Effector memory CD4-positive, alpha-beta T cell (primary cell): ENCODE data around the gene FCER1A.

Experiments
- DNase-seq, 3 donors: peaks; one replicate each; pipeline ENCODE4 v3.0.0-alpha.2; 2020
- H3K27ac ChIP-seq: 2 replicates; pipeline ENCODE4 v1.7.0; 2013; ENCODE audit warnings: mild to moderate bottlenecking, low read length, moderate library complexity; ENCODE audit not compliant: insufficient read depth, poor library complexity, severe bottlenecking
- H3K27me3 ChIP-seq: replicated peaks from 2 replicates; pipeline ENCODE4 v1.7.0; 2013; ENCODE audit warnings: mild to moderate bottlenecking, low read length; ENCODE audit not compliant: insufficient read depth, control insufficient read depth, poor library complexity, severe bottlenecking
- H3K36me3 ChIP-seq: 2 replicates; pipeline ENCODE4 v1.7.0; 2013; ENCODE audit warnings: mild to moderate bottlenecking, low read length, moderate library complexity; ENCODE audit not compliant: control insufficient read depth, insufficient read depth
- H3K4me1 ChIP-seq: 2 replicates; pipeline ENCODE4 v1.7.0; 2013; ENCODE audit warnings: low read length, mild to moderate bottlenecking; ENCODE audit not compliant: control insufficient read depth, insufficient read depth, poor library complexity, severe bottlenecking
- H3K4me3 ChIP-seq: 2 replicates; pipeline ENCODE4 v1.7.0; 2013; ENCODE audit warnings: low read length, low read depth, mild to moderate bottlenecking; ENCODE audit not compliant: insufficient read depth, poor library complexity, severe bottlenecking
- H3K9me3 ChIP-seq: 2 replicates; pipeline ENCODE4 v1.7.0; 2013; ENCODE audit warnings: mild to moderate bottlenecking, low read length, moderate library complexity; ENCODE audit not compliant: control insufficient read depth
- total RNA-seq, 3 donors: gene quantifications; one replicate each; lab custom pipeline; 2026; lab: John Stamatoyannopoulos, UW

FCER1A gene
- total RNA-seq = 0 to 7.4 (median 0.17) reads per million in 3 donors

DNA sequence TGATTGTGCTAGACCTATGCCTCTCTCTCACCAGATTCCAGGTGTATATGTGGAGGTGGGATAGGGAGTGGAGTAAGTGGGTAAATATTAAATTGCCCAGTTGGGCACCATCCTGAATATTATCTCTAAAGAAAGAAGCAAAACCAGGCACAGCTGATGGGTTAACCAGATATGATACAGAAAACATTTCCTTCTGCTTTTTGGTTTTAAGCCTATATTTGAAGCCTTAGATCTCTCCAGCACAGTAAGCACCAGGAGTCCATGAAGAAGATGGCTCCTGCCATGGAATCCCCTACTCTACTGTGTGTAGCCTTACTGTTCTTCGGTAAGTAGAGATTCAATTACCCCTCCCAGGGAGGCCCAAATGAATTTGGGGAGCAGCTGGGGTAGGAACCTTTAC lies at the start of gene FCER1A:
FCER1A (plus strand) TSS at position 242 of the 400 bp plus-strand sequence; CDS start at position 271, 29 bp downstream.
- Histone ChIP-seq H3K9me3 (no peaks in the 10 kb centered on the region), H3K4me3 (no peak within 1 kb of the TSS), H3K4me1 (no peaks in the 10 kb centered on the region), H3K27me3 (no peaks in the 10 kb centered on the region), H3K27ac (no peak within 1 kb of the TSS), H3K36me3 (no peaks in the 10 kb centered on the region)
- no peak for DNase-seq

DNA sequence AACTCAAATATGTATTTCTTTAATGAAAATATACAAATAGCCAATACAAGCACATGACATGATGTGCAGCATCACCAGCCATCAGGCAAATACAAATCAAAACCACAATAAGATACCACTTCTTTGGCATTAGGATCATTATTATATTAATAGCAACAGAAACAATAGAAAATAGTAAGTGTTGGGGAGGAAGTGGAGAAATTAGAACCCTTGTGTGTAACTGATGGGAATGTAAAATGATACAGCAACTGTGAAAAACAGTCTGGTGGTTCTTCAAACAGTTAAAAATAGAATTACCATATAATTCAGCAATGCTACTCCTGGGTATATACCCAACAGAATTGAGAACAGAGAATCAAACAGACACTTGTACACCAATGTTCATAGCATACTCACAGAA lies 40.8 kb upstream of the FCER1A start:
- H3K4me3 ChIP-seq = no peak overlapping the region
- no peaks in the 10 kb centered on the region for H3K4me1 ChIP-seq
- H3K27ac ChIP-seq = no peak overlapping the region
- H3K9me3 ChIP-seq = no peaks in the 10 kb centered on the region
- H3K36me3 ChIP-seq = no peaks in the 10 kb centered on the region
- H3K27me3 ChIP-seq = no peaks in the 10 kb centered on the region
- DNase-seq = no peak

DNA sequence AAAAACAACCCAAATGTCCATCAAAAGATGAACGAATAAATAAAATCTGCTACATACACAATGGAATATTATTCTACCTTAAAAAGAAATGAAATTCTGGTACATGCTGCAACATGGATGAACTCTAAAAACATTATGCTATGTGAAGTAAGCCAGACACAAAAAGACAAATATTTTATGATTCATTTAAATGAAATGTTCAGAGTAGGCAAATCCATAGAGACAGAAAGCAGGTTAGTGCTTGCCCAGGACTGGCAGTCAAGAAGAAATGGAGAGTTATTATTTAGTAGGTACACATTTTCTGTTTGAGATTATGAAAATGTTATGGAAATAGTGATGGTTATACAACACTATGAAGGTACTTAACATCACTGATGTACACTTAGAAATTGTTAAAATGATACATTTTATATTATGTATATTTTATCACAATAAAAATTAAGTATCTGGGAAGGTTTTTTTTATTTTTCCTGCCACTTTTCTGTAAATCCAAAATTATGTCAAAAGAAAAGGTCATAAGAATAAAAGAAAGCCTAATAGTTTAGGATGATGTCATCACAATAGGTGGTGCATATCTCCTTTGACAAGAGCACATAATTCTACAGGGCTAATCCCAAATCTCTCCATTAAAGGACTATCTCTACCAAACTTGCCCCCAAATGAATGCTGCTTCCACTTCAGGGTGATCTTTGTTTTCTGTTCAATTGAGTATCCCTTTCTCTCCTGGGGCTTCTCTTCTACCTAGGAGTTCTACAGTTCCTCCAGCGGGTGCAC lies 40.2 kb upstream of the FCER1A start:
- H3K9me3 ChIP-seq = no peaks in the 10 kb centered on the region
- no peak for DNase-seq
- H3K4me3 ChIP-seq = no peak overlapping the region
- H3K36me3 ChIP-seq = no peaks in the 10 kb centered on the region
- no peak overlapping the region for H3K27ac ChIP-seq
- H3K27me3 ChIP-seq = no peaks in the 10 kb centered on the region
- H3K4me1 ChIP-seq = no peaks in the 10 kb centered on the region

DNA sequence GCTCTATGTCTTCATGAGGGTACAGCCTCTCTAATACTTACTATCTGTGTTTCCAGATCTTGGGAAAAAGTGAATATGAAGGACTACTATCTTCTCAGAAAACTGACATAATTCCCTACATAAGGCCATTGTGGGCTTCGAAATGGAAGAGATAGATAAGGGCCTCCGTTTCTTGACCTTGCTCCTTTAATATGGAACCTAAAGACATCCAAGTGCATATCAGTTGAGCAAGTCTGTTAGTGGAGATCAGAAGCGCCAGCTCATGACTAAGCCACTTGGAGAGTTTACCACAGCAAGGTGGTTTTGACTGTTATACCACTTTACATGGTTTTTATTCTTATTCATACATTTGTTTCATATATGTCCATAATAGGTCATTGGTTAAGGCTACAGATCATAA lies 35.3 kb upstream of the FCER1A start:
- H3K27ac ChIP-seq = no peak overlapping the region
- H3K4me1 ChIP-seq = no peaks in the 10 kb centered on the region
- no peaks in the 10 kb centered on the region for H3K9me3 ChIP-seq
- H3K36me3 ChIP-seq = no peaks in the 10 kb centered on the region
- no peaks in the 10 kb centered on the region for H3K27me3 ChIP-seq
- no peak for DNase-seq
- H3K4me3 ChIP-seq = no peak overlapping the region

DNA sequence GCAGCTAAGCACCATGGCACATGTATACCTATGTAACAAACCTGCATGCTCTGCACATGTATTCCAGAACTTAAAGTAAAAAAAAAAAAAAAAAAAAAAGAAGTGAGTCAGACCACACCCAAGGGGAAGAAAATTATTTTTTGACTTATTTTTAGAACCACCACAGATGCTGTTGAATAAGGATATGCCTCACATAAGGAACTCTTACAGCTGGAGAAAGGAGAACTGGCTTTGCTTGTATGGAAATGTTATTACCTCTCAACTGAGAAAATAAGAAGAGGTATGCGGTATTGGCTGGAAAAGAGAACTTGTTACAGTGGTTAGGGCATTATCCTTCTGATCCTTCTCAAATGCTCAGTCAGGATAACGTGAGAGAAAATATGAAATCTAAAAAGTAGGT lies 27.5 kb upstream of the FCER1A start:
- DNase-seq = no peak
- no peak overlapping the region for H3K4me3 ChIP-seq
- H3K4me1 ChIP-seq = no peaks in the 10 kb centered on the region
- no peak overlapping the region for H3K27ac ChIP-seq
- no peaks in the 10 kb centered on the region for H3K9me3 ChIP-seq
- no peaks in the 10 kb centered on the region for H3K27me3 ChIP-seq
- H3K36me3 ChIP-seq = no peaks in the 10 kb centered on the region

DNA sequence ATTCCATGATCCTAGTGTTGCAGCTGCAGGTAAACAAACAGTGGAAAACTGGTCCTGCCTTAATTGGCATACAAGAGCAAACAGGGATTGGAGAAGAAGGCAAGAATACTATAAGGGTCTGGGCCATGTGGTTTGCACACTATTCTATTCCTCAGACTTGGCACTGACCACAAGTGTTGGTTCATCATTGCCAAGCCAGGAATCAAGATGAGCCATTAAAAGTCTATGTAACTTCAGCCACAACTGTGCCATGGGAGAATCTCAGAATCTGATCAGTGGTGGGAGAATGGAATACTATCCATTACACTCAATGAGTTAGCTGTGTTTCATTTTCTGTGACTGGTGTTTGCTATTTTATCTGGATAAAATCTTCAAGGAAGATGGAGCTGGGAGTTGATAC lies 26.2 kb upstream of the FCER1A start:
- no peaks in the 10 kb centered on the region for H3K36me3 ChIP-seq
- no peak for DNase-seq
- H3K27me3 ChIP-seq = no peaks in the 10 kb centered on the region
- no peak overlapping the region for H3K4me3 ChIP-seq
- no peaks in the 10 kb centered on the region for H3K9me3 ChIP-seq
- H3K27ac ChIP-seq = no peak overlapping the region
- no peaks in the 10 kb centered on the region for H3K4me1 ChIP-seq

DNA sequence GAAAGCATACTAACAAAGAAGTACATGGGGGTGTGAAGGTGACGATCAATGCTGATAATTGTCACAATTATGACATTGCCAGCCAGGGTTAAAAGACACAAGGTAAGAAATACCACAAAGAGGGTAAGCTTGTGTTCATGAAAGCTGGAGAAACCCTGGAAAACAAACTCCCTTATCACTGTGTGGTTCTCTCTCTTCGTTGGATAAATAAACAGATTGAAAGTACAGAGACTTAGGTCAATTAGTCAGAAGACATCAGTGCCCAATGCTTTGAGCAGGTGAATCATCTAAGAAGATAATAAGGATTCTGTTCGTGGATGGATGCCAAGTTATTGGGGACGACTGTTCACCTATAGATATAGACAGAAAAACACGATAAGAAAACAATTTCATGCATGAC lies 22.4 kb upstream of the FCER1A start:
- Histone ChIP-seq H3K36me3 (no peaks in the 10 kb centered on the region), H3K27ac (no peak overlapping the region), H3K4me1 (no peaks in the 10 kb centered on the region), H3K4me3 (no peak overlapping the region), H3K9me3 (no peaks in the 10 kb centered on the region), H3K27me3 (no peaks in the 10 kb centered on the region)
- no peak for DNase-seq

DNA sequence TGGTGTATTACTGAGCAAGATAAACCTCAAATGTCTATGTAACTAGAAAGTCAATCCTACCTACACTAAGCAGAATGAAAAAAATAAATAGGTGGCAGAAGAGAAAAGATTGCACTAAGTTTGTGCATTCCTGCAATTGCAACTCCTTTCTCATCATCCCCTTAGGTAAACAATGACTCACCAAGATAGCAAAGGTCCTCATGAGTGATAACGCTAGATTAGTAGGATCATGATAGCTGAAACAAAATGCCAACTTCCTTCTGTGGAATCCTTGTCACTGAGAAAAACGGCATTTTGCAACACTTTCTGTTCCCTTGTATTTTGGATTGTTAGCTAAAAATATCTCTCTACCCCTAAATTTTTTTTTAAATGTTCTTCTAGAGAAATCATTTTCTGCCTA lies 20.0 kb upstream of the FCER1A start:
- Histone ChIP-seq H3K4me3 (no peak overlapping the region), H3K4me1 (no peaks in the 10 kb centered on the region), H3K27me3 (no peaks in the 10 kb centered on the region), H3K36me3 (no peaks in the 10 kb centered on the region), H3K9me3 (no peaks in the 10 kb centered on the region), H3K27ac (no peak overlapping the region)
- no peak for DNase-seq

DNA sequence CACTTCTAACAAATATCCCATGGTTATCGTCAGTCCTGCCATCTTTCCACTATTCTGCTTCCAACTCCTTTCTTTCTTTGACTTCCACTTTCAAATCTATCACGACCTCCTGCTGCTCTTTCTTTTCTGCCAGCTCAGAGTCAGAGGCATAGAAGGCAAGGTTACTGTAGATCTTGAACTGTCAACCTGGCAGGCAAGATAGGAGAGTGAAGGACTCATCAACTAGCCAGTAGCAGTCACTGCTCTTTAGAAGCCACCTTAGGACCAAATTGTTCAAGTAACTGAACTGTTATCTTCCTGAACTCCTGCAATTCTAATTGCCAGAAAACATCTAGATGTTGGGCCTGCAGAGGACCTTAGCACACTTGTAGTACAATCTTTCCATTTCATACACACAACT lies 13.1 kb upstream of the FCER1A start:
- no peaks in the 10 kb centered on the region for H3K4me1 ChIP-seq
- no peak overlapping the region for H3K27ac ChIP-seq
- H3K36me3 ChIP-seq = no peaks in the 10 kb centered on the region
- no peaks in the 10 kb centered on the region for H3K9me3 ChIP-seq
- no peaks in the 10 kb centered on the region for H3K27me3 ChIP-seq
- H3K4me3 ChIP-seq = no peak overlapping the region
- no peak for DNase-seq

DNA sequence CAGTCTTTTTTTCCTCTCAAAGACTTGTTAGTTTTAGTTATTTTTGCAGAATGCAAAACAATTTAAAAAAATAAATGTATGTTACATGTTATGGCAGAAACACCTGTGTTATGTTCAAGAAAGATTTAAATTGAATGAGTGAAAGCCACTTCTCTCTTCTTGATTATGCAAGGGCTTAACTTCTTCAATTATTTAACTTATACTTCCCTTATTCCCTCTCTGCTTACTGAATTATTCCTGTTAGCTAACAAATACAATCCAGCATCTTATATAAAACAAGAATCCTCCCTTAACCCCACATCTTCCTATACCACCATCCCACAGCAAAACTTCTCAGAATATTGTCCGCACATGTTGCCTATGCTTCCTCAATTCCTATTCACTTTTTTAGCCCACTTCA lies 10.7 kb upstream of the FCER1A start:
- H3K27me3 ChIP-seq = no peaks in the 10 kb centered on the region
- no peaks in the 10 kb centered on the region for H3K9me3 ChIP-seq
- H3K36me3 ChIP-seq = no peaks in the 10 kb centered on the region
- H3K4me1 ChIP-seq = no peaks in the 10 kb centered on the region
- no peak overlapping the region for H3K27ac ChIP-seq
- no peak for DNase-seq
- H3K4me3 ChIP-seq = no peak overlapping the region
